Fibroblast of lung (primary cell): ENCODE measurements around the gene NLGN1. TPM values are rescaled to one million over a fixed set of nuclear protein-coding genes. Genes with fewer than 3 reads are reported as not detected.
A peak's percentile ranks its signal among the peaks of the same experiment; 100 is the strongest.

Experiments used
- DNase-seq, 2 donors: peaks; one replicate each; pipeline versions ENCODE4 v3.0.0 to v3.0.0-alpha.2; 2010; ENCODE audit warnings: low read depth in 2 of 2
- H2AFZ ChIP-seq: 2 replicates; pipeline ENCODE4 v1.5.1; 2012; ENCODE audit warnings: low read length, control low read depth, inconsistent platforms
- H3K27ac ChIP-seq: 2 replicates; pipeline ENCODE4 v1.5.1; 2011; ENCODE audit warnings: low read length, control low read depth; ENCODE audit not compliant: insufficient read depth
- H3K27me3 ChIP-seq: 2 replicates; pipeline ENCODE4 v1.5.1; 2011; ENCODE audit warnings: mild to moderate bottlenecking, low read length; ENCODE audit not compliant: control insufficient read depth, insufficient read depth
- H3K36me3 ChIP-seq: 2 replicates; pipeline ENCODE4 v1.5.1; 2011; ENCODE audit warnings: low read length; ENCODE audit not compliant: control insufficient read depth, insufficient read depth
- H3K4me1 ChIP-seq: 2 replicates; pipeline ENCODE4 v1.5.1; 2011; ENCODE audit warnings: low read length; ENCODE audit not compliant: control insufficient read depth, insufficient read depth; ENCODE audit errors: extremely low read depth
- H3K4me2 ChIP-seq: 2 replicates; pipeline ENCODE4 v1.5.1; 2011; ENCODE audit warnings: low read length, control low read depth; ENCODE audit not compliant: insufficient read depth; ENCODE audit errors: extremely low read depth
- H3K4me3 ChIP-seq, 4 experiments: fragments of 200-600 bp in 1 of 4; sonication (generic) in 1 of 4; replicated peaks in 1 of 4; 2 replicates each; pipeline ENCODE4 v1.5.1; 2011 to 2016; ENCODE audit warnings: low read length in 4 of 4, low read depth in 3 of 4, mild to moderate bottlenecking in 3 of 4, control low read depth in 2 of 4, inconsistent platforms in 1 of 4, mixed read lengths in 1 of 4; ENCODE audit not compliant: insufficient read depth in 1 of 4; ENCODE audit errors: control extremely low read depth in 1 of 4
- H3K79me2 ChIP-seq: 2 replicates; pipeline ENCODE4 v1.5.1; 2012; ENCODE audit warnings: mild to moderate bottlenecking, low read length, inconsistent platforms; ENCODE audit not compliant: control insufficient read depth, insufficient read depth
- H3K9ac ChIP-seq: 2 replicates; pipeline ENCODE4 v1.5.1; 2011; ENCODE audit warnings: mild to moderate bottlenecking, low read length, control low read depth; ENCODE audit not compliant: insufficient read depth
- H3K9me3 ChIP-seq: 2 replicates; pipeline ENCODE4 v1.5.1; 2012; ENCODE audit warnings: low read depth, low read length; ENCODE audit not compliant: control insufficient read depth, insufficient read depth
- H4K20me1 ChIP-seq: 2 replicates; pipeline ENCODE4 v1.5.1; 2011; ENCODE audit warnings: low read length; ENCODE audit not compliant: control insufficient read depth, insufficient read depth; ENCODE audit errors: extremely low read depth
- EZH2 ChIP-seq: IDR thresholded peaks from 2 replicates; pipeline ENCODE4 v1.5.1; 2012; ENCODE audit warnings: low read length, control low read depth, mild to moderate bottlenecking; ENCODE audit errors: missing control alignments
- polyA plus RNA-seq, 2 donors: library from polyadenylated mRNA; depleted of rRNA in 1 of 2; stranded (reverse) in 1 of 2; unstranded in 1 of 2; fragments of >200 nt; gene quantifications; 2 replicates each; pipeline ENCODE4 v1.2.1, GENCODE V29; 2011 to 2012; ENCODE audit warnings: missing spikeins in 1 of 2
- total RNA-seq: library from RNA; depleted of rRNA; stranded (reverse); fragments of >200 nt; gene quantifications from 2 replicates; pipeline ENCODE4 v1.2.1, GENCODE V29; 2014
- TF ChIP-seq, protein P1 (sequence below), 2 donors: IDR thresholded peaks in 1 of 2; conservative IDR thresholded peaks in 1 of 2; 1 replicate in 1 of 2; 2 replicates in 1 of 2; pipeline ENCODE4 v1.5.1; 2011 to 2012; ENCODE audit warnings: low read length in 2 of 2, control low read depth in 1 of 2, inconsistent platforms in 1 of 2, low read depth in 1 of 2, mild to moderate bottlenecking in 1 of 2

NLGN1 gene
- total and polyA plus RNA-seq, 2 donors (not counting 1 experiment from before 2014, with no cell fraction given): 0.61 to 2.1 TPM

DNA sequence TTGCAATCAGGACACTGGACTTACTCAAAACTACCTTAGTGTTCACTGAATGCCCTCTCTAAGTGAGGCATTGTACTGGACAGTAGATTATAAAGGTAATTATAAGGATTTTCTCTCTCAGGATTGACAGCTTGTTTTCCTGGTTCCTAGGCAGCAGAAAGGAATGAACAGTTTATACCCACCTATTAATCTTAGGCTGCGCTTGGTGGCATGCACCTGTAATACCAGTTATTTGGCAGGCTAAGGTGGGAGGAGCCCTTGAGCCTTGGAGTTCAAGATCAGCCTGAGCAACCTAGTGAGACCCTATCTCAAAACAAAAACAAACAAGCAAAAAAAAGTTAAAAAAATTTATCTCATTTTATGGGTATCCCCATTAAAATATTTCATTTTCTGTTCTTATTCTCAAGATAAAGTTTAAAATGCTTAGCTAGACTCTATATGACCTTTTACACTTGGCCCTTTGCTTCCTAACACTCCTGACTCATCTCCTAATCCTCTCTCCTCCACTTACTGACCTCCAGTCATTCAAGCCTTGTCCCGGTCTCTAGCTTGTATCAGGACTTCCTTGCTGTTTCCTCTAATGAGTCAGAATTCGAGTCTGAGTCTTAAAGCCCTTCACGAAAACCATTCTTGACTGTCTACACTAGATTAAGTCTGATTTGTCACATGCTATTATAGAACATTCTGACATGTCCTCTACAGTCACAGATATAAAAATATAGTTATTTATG lies 348.6 kb downstream of the NLGN1 start:
- no peaks in the 10 kb centered on the region for H3K36me3 ChIP-seq
- no peak overlapping the region for H3K4me3 ChIP-seq
- TF ChIP-seq EZH2: no peak
- TF ChIP-seq, protein P1, sequence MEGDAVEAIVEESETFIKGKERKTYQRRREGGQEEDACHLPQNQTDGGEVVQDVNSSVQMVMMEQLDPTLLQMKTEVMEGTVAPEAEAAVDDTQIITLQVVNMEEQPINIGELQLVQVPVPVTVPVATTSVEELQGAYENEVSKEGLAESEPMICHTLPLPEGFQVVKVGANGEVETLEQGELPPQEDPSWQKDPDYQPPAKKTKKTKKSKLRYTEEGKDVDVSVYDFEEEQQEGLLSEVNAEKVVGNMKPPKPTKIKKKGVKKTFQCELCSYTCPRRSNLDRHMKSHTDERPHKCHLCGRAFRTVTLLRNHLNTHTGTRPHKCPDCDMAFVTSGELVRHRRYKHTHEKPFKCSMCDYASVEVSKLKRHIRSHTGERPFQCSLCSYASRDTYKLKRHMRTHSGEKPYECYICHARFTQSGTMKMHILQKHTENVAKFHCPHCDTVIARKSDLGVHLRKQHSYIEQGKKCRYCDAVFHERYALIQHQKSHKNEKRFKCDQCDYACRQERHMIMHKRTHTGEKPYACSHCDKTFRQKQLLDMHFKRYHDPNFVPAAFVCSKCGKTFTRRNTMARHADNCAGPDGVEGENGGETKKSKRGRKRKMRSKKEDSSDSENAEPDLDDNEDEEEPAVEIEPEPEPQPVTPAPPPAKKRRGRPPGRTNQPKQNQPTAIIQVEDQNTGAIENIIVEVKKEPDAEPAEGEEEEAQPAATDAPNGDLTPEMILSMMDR (conservative IDR thresholded peaks at IDR 0.05 in 1 of 2, IDR thresholded peaks at IDR 0.05 in 1 of 2; ENCODE audit: low read depth in 1 of 2, low read length in 2 of 2): no peak
- H3K4me2 ChIP-seq: no peak overlapping the region
- H3K79me2 ChIP-seq: no peaks in the 10 kb centered on the region
- H2AFZ ChIP-seq: no peak overlapping the region
- DNase-seq: peak; percentile 21 to 77
- no peaks in the 10 kb centered on the region for H3K27me3 ChIP-seq
- H3K9me3 ChIP-seq: no peaks in the 10 kb centered on the region
- H3K9ac ChIP-seq: no peak overlapping the region
- no peaks in the 10 kb centered on the region for H4K20me1 ChIP-seq
- H3K27ac ChIP-seq: no peak overlapping the region
- no peaks in the 10 kb centered on the region for H3K4me1 ChIP-seq

DNA sequence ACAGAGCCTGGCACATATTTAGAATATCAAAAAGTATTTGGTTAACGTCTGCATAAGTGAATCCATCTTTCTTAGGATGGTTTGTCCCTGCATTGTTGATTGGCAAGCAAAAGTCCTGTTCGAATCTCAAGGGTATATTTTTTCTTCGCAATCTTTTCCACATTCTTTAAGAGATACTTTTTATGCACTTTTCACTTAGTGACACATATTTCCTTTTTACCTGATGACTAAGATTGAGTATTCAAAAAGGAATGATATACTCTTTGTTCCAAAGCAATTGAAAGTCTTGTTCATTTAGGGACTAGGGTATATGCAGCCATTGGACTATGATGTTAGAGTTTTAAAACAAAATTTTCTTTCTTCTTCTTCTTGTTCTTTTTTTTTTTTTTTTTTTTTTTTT lies 349.9 kb downstream of the NLGN1 start:
- no peak overlapping the region for H2AFZ ChIP-seq
- no peaks in the 10 kb centered on the region for H3K27me3 ChIP-seq
- H3K4me1 ChIP-seq: no peaks in the 10 kb centered on the region
- no peak overlapping the region for H3K4me2 ChIP-seq
- no peaks in the 10 kb centered on the region for H3K79me2 ChIP-seq
- no peak overlapping the region for H3K4me3 ChIP-seq
- H4K20me1 ChIP-seq: no peaks in the 10 kb centered on the region
- H3K9ac ChIP-seq: no peak overlapping the region
- DNase-seq: peak in 1 of 2 donors; percentile 63
- no peaks in the 10 kb centered on the region for H3K9me3 ChIP-seq
- H3K36me3 ChIP-seq: no peaks in the 10 kb centered on the region
- H3K27ac ChIP-seq: no peak overlapping the region
- TF ChIP-seq EZH2: no peak
- TF ChIP-seq, protein P1 (conservative IDR thresholded peaks at IDR 0.05 in 1 of 2, IDR thresholded peaks at IDR 0.05 in 1 of 2; ENCODE audit: low read depth in 1 of 2, low read length in 2 of 2): no peak

DNA sequence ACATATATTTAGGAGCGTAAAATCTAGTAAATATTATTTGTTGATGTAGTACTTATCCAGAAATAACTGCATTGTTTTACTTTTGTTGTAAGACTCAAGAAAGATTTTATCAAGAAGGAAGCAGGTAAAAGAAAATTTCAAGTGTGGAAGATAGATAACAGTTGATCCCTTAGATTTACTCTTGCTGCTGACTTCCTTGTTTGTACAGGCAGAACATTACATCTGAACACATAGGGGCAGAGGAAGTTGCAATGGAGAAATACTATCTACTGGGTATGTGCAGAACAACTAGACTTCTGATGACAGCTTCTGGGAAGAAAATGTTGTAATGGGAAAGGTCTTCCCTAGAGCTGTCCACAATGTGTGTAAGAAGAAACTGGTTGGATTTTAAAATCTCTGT lies 350.6 kb downstream of the NLGN1 start:
- H3K4me1 ChIP-seq: no peaks in the 10 kb centered on the region
- no peak overlapping the region for H3K27ac ChIP-seq
- no peak for DNase-seq
- H3K9ac ChIP-seq: no peak overlapping the region
- no peak for TF ChIP-seq EZH2
- TF ChIP-seq, protein P1 (conservative IDR thresholded peaks at IDR 0.05 in 1 of 2, IDR thresholded peaks at IDR 0.05 in 1 of 2; ENCODE audit: low read depth in 1 of 2, low read length in 2 of 2): no peak
- no peak overlapping the region for H2AFZ ChIP-seq
- no peaks in the 10 kb centered on the region for H3K79me2 ChIP-seq
- no peaks in the 10 kb centered on the region for H3K9me3 ChIP-seq
- H4K20me1 ChIP-seq: no peaks in the 10 kb centered on the region
- no peaks in the 10 kb centered on the region for H3K36me3 ChIP-seq
- H3K27me3 ChIP-seq: no peaks in the 10 kb centered on the region
- no peak overlapping the region for H3K4me2 ChIP-seq
- H3K4me3 ChIP-seq: no peak overlapping the region
